Measurements from ENCODE around the gene E4F1. TPM values are rescaled to one million over a fixed set of nuclear protein-coding genes. Genes with fewer than 3 reads are reported as not detected.

Gene E4F1
- total RNA-seq, 4 donors from 2014 or later = 30.6 to 60.6 (median 45.2) TPM

GRCh38 chr16:2189252-2189893 is 34.0 kb upstream of the E4F1 start:
- no peak overlapping the region for H3K4me3 ChIP-seq
- H3K27ac ChIP-seq = no peak overlapping the region
- H3K27me3 ChIP-seq = peaks cover 0 to 11% of the 10 kb centered on the region in 2 donors
- TF ChIP-seq EP300 (IDR thresholded peaks at IDR 0.05) (no peak), POLR2A (IDR thresholded peaks at IDR 0.05) (no peak), CTCF (IDR thresholded peaks at IDR 0.05) (no peak)
- DNase-seq (ENCODE audit: low spot score in 2 of 2) = no peak
- H3K36me3 ChIP-seq = no peaks in the 10 kb centered on the region
- WGBS, 2 donors = 96% methylated on average over 5 to 11 of the region's 25 CpGs
- H3K9me3 ChIP-seq = no peaks in the 10 kb centered on the region
- H3K4me1 ChIP-seq = peaks cover 0 to 12% (median 5%) of the 10 kb centered on the region in 4 donors

- Histone ChIP-seq H3K4me3 (no peak overlapping the region), H3K36me3 (no peaks in the 10 kb centered on the region), H3K9me3 (no peaks in the 10 kb centered on the region), H3K27me3 (peaks cover 0 to 18% of the 10 kb centered on the region in 2 donors), H3K4me1 (peaks cover 0 to 18% (median 6%) of the 10 kb centered on the region in 4 donors), H3K27ac (no peak overlapping the region)
- DNase-seq (ENCODE audit: low spot score in 2 of 2) = no peak
- TF ChIP-seq POLR2A (IDR thresholded peaks at IDR 0.05) (no peak), EP300 (IDR thresholded peaks at IDR 0.05) (no peak), CTCF (IDR thresholded peaks at IDR 0.05) (no peak)
- WGBS, 2 donors = 64 to 72% methylated on average over 11 to 23 of the region's 24 CpGs
These were observed 33.3 kb upstream of the E4F1 start for GRCh38 chr16:2190002-2190658.

GRCh38 chr16:2190659-2191445 is 32.5 kb upstream of the E4F1 start:
- no peak for DNase-seq (ENCODE audit: low spot score in 2 of 2)
- Histone ChIP-seq H3K4me1 (peaks cover 0 to 26% (median 12%) of the 10 kb centered on the region in 4 donors), H3K4me3 (no peak overlapping the region), H3K9me3 (no peaks in the 10 kb centered on the region), H3K36me3 (no peaks in the 10 kb centered on the region), H3K27me3 (peaks cover 0 to 26% of the 10 kb centered on the region in 2 donors), H3K27ac (peak overlapping the region in 2 of 4 donors; percentile 16 to 25)
- WGBS, 2 donors = 40 to 42% methylated on average over 17 to 21 of the region's 25 CpGs
- TF ChIP-seq EP300 (IDR thresholded peaks at IDR 0.05) (no peak), CTCF (IDR thresholded peaks at IDR 0.05) (no peak), POLR2A (IDR thresholded peaks at IDR 0.05) (no peak)

GRCh38 chr16:2191446-2191706 is 32.0 kb upstream of the E4F1 start:
- no peaks in the 10 kb centered on the region for H3K9me3 ChIP-seq
- TF ChIP-seq POLR2A (IDR thresholded peaks at IDR 0.05) = no peak
- TF ChIP-seq EP300 (IDR thresholded peaks at IDR 0.05) = no peak
- no peak for TF ChIP-seq CTCF (IDR thresholded peaks at IDR 0.05)
- peaks cover 0 to 30% (median 13%) of the 10 kb centered on the region in 4 donors for H3K4me1 ChIP-seq
- WGBS, 2 donors = 38 to 60% methylated on average over 11 of the region's 11 CpGs
- no peak for DNase-seq (ENCODE audit: low spot score in 2 of 2)
- peaks cover 0 to 27% of the 10 kb centered on the region in 2 donors for H3K27me3 ChIP-seq
- H3K27ac ChIP-seq = no peak overlapping the region
- H3K4me3 ChIP-seq = no peak overlapping the region
- H3K36me3 ChIP-seq = no peaks in the 10 kb centered on the region

All from tibial nerve (tissue), 4 donors.